ENCODE results near the gene CXorf49.
"Not testable (repeated sequence)": the region's sequence is repeated elsewhere in the genome, so short reads cannot be mapped to it uniquely, and the experiment has no call there.

CXorf49 gene

GRCh38 chrX:71718185-71718584, at the start of gene CXorf49:
CXorf49 (minus strand) TSS chrX:71718285; CDS start chrX:71718151, 134 bp downstream.
- not testable (repeated sequence) for DNase-seq

DNA sequence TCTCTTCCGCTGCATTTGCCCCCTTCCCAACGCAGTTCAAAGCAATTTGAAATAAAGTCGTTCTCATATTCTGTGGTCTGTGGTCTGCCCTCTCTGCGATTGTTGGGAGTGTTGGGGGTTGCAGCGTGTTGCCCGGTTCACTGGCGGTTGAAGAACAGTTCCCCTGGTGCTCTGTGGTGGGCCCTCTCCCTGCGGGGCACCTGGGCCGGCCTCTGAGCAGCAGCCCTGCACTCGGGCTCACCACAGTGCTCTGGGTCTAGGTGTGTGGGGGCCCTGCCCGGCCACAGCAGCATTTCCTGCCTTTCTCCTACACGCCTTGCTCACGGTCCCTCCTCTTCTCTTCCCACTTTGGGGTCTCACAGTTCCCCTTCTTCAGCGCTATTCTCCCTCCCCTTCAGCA, 49.0 kb upstream of the CXorf49 start:
- DNase-seq = not testable (repeated sequence)

DNA sequence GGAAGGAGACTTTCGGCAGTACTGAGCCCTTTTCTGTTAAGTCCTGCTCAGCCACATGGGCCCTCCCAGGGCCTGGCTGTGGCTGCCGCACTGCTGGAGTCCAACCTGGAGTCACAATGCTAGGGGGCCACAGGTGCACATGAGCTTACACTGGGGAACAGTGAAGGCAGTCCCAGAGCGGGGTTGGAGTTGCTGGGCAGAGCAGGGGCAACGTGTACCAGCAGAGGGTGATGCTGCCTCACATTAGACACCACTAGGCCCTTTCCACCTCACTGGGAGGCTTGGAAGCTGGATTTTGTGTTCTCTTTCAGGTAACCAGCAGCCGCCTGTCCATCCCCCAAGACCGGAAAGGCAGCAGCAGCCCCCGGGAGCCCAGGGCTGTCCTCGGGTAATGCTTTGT, 47.5 kb upstream of the CXorf49 start:
- DNase-seq = not testable (repeated sequence)

- not testable (repeated sequence) for DNase-seq
Measured at GRCh38 chrX:71764832-71765231, 46.7 kb upstream of the CXorf49 start.

GRCh38 chrX:71763049-71763448, 45.0 kb upstream of the CXorf49 start, which contains the start of gene CXorf49B:
CXorf49B (plus strand) TSS chrX:71763349; CDS start chrX:71763424, 75 bp downstream.
- not testable (repeated sequence) for DNase-seq

DNA sequence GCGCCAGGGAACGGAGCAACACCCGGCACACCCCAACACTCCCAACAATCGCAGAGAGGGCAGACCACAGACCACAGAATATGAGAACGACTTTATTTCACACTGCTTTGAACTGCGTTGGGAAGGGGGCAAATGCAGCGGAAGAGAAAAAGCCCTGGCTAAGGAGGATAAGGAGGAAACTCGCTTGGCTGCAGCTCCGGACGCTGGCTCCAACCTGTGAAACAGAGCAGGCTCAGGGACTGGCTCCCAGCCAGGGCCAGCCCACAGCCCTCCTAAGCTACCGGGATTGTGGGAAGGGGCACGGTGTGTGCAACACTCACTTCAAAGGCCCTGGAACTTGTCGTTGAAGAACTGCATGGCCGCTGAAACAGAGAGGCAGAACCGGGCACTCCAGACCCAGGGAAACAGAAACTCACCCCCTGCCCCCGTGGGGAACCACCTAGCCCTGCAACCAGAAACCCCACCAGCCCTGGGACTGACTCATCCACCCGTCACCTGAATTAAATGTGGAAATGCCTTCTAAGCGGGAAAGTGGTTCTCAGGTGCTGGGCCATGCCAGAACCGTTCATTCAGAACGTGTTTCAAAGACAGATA, 42.7 kb upstream of the CXorf49 start:
- not testable (repeated sequence) for DNase-seq

- not testable (repeated sequence) for DNase-seq
Measured at GRCh38 chrX:71720289-71720886, 2.3 kb upstream of the CXorf49 start.

DNA sequence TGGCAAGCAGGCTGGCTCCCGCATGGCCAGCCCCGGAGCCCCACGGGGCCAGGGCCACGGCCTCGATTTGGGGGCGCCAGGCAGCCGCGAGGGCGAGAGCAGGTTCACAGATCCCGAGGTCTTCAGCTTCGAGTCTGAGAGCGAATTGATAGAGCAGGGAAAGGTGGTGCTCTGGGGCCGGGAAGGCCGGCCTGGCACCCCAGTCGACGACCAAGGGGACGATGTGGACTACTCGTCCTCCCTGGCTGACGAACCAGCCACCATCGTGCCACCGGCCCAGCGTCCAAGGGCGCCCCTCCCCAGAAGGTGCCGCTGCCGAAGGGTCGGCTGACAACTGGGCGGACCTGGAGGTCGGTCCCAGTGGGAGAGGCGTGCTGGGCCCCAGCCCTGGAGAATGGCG, 1.1 kb upstream of the CXorf49 start:
- DNase-seq = not testable (repeated sequence)

- not testable (repeated sequence) for DNase-seq
Measured at GRCh38 chrX:71716323-71716722, 1.8 kb downstream of the CXorf49 start.

- DNase-seq = not testable (repeated sequence)
Measured at GRCh38 chrX:71715551-71715950, 2.5 kb downstream of the CXorf49 start.

DNA sequence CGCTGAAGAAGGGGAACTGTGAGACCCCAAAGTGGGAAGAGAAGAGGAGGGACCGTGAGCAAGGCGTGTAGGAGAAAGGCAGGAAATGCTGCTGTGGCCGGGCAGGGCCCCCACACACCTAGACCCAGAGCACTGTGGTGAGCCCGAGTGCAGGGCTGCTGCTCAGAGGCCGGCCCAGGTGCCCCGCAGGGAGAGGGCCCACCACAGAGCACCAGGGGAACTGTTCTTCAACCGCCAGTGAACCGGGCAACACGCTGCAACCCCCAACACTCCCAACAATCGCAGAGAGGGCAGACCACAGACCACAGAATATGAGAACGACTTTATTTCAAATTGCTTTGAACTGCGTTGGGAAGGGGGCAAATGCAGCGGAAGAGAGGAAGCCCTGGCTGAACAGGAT, 4.0 kb downstream of the CXorf49 start:
- DNase-seq = not testable (repeated sequence)

DNA sequence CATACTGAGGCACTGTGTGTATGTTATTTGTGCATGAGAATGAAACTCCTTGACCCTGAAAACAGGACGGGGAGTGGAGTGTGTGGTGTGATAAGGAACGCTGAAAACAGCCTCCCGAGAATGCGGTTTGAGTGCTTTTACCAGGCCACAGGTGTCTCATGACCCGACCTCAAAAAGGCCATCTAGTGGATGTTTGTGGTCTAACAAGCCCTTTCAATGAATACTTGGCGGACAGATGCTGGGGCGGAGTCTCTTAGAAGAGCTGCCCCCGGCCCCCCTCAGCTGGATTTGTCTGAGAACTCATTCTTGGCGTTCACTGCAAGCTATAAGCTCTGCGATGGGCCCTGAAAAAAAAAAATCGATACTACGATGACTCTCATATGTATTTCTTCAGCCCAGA, 15.2 kb downstream of the CXorf49 start:
- DNase-seq = not testable (repeated sequence)

DNA sequence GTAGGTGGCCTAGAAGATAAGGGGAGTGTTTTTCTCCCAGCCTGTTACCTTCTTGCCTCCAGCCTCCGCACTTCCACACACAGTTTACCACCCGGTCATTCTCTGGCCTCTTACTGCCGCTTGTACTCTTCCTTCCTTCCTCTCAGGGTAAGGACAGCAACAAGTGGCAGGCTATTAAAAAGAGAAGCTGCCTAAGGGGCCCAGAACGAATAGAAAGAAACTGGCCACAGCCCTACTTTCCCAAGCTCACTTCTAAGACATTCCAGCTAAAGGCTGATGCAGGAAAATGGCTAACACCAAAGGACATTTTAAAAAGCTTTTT, 19.1 kb downstream of the CXorf49 start:
- not testable (repeated sequence) for DNase-seq

DNA sequence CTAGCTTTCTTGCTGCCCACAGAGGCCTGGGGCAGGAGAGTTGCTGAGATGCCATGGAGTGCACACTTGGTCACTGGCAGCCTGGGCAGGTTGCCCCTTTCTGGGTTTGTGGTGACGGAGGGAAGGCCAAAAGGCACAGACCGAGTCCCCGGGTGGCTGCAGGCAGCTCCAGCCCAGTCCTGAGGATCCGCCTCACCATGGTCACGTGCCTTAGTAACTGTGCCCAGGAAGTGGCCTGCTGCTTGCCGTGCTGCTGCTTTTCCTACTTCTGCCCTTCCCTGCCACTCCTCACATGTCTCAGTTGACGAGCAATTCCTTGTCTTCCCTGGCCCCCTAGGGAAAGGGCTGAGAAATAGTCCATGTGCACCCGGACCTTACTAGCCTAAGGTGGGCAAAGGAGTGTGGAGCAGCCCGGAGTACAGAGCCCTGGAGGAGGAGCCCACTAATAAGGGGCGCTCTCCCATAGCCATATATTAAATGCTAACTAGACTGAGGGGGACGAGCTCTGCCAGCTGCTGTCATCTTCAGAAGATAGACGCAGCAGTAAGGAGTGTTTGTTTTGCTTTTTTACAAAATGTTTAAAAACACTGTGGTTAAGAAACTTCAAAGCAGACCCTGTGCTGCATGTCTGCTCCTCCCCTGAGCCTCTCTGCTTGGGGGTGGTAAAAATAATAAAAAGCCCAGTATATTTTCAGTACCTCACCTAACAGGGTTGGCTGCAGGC, 19.6 kb downstream of the CXorf49 start:
- DNase-seq = not testable (repeated sequence)

- DNase-seq = not testable (repeated sequence)
Measured at GRCh38 chrX:71697466-71698298, 20.4 kb downstream of the CXorf49 start.

GRCh38 chrX:71696641-71697465, 21.2 kb downstream of the CXorf49 start:
- DNase-seq = not testable (repeated sequence)

DNA sequence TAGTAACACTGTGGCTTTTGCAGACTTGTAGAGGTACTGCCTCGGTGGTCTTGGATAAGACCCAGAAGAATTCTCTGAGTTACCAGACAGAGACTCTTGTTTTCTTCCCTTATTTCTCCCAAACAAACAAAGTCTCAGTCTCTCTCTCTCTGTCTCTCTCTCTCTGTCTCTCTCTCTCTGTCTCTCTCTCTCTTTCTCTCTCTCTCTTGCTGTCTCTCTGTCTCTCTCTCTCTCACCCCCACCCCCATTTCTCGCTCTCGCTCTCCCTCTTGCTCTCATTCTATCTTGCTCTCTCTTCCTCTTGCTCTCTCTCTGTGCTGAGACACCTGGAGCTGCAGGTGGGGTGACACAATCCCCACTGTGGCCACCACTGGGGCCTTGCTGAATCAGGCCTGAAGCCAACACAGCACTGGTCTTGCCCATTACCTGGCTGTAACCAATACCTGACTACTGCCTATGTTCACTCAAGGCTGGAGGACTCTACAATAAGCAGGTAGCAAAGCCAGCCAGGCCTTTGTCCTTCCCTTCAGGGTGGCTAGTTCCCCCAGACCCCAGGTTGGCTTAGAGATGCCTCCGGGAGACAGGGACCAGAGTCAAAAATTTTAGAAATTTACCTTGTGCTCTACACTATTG, 38.4 kb downstream of the CXorf49 start:
- DNase-seq = no peak

GRCh38 chrX:71677195-71677594, 40.9 kb downstream of the CXorf49 start:
- not testable (repeated sequence) for DNase-seq

DNA sequence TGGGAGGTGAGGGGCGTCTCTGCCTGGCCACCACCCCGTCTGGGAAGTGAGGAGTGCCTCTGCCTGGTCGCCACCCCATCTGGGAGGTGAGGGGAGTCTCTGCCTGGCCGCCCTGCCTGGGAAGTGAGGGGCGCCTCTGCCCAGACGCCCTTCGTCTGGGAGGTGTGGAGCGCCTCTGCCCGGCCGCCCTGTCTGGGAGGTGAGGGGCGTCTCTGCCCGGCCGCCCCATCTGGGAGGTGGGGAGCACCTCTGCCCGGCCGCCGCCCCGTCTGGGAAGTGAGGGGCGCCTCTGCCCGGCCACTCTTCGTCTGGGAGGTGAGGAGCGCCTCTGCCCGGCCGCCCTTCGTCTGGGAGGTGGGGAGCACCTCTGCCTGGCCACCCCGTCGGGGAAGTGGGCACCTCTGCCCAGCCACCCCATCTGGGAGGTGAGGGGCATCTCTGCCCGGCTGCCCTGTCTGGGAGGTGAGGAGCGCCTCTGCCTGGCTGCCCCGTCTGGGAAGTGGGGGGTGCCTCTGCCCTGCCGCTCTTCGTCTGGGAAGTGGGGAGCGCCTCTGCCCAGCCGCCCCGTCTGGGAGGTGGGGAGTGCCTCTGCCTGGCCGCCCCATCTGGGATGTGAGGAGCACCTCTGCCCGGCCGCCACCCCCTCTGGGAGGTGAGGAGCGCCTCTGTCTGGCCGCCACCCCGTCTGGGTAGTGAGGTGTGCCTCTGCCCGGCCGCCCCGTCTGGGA, 41.9 kb downstream of the CXorf49 start:
- not testable (repeated sequence) for DNase-seq

GRCh38 chrX:71675636-71676035, 42.4 kb downstream of the CXorf49 start:
- not testable (repeated sequence) for DNase-seq

DNA sequence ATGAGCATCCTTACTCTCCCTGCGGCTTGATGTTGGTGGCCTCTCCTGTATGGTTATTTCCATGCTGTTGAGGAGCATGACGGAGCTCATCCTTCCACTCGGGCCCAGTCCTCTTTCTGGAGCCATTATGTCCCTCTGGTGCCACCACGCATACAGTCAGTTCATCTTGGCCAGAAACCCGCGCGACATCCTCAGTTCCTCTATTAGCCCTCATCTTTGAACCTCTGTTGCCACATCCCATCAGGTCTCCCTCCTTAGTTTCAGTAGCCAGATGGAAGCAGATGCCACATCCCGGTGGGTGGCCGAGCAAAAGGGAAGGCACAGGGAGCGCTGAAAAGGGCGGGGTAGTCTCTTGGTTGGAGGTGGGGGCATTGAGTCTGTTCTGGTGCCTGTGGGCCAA, 46.1 kb downstream of the CXorf49 start:
- DNase-seq = no peak
